Activated CD4-positive, alpha-beta T cell treated with anti-CD3 and anti-CD28 coated beads for 48 hours (primary cell): ENCODE data around the gene CDH23.

Source experiments
- DNase-seq: peaks from one replicate; pipeline ENCODE4 v3.0.0-alpha.2; 2020

Gene CDH23

DNA sequence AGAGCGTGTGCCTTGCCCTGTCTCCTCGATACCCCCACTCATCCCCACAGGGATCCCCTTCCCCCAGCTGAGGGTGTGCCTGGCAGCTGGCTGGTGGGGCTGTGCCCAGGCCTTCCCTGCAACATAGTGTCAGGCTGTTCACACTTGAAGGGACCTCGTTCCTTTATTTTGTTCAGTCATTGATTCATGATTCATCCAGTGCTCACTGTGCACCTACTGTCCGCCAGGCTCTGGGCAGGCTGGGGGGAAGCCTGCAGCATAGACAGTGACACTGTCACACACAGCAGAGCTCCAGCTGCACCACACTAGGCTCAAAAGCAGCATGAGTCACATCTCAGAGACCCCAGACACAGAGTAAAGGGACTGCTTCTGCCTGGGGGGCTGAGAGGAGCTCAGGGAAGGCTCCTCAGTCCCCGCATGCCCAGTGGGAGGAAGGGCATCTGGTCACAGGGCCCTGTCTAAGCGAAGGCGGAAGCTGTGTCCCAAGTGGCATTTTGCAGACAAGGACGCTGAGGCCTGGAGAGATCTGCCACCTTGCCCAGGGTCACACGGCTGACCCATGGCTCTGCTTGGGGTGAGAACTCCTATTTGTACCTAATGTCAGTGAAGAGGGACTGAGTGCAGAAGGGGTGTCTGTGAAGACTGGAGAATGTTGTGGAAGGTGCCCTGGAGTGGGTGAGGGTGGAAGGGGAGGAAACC is 27.9 kb downstream of the CDH23 start:
- no peak for DNase-seq

DNA sequence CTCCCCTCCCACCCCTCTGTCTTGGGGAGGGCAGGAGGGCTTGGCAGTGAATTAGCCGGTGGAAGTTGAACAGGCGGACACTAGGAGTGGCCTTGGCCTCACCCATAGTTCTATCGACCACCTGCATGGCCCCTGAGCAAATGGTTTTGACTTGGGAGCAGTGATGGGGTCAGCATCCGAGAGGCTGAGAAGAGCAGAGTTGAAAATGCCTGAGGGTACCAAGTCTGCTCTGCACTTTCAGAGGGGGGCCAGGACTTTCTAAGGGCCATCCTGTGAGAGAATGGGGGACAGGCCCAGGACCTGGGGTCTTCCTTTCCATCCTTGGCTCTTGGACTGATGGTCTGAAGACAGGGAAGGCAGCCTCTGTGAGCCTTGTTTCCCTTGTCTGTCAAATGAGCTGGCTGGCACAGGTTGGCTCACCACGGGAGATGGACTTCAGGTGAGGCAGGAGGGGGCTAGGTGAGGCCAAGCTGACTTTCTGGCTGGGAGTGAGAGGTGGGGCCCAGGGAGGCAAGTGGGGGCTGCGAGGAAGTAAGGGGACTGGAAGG is 29.4 kb downstream of the CDH23 start:
- DNase-seq, result no peak

DNA sequence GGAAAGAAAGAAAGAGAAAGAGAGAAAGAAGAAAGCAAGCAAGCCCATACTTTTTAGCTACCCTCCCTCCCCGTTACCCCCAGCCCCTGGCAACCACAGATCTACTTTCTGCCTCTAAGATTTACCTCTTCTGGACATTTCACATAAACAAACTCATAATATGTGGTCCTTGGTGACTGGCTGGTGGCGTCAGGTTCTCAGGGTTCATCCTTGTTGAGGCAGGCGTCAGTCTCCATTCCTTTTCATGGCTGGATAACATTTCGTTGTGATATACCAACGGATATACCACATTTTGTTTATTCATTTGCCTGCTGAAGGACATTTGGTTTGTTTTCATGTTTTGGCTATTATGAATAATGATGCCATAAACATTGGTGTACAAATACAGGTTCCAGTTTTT is 30.5 kb downstream of the CDH23 start:
- DNase-seq, result no peak

DNA sequence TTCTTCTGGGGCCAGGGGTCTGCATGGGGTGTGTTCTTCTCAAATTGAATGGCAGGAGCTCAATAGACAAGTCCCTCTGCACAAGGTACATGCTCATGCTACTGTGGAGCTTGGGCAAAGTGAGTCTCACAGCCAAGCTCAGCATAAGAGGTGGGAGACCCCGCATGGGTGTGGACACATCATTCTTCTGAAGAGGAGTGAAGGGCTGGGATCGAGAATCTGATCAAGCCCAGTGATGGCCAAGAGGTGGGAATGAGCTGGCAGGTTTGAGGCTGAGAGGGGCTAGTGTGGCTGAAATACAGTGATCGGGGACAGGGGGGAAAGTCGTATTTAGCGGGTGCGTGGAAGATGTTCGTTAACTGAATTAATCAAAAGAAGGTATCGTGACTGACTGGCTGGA is 32.6 kb downstream of the CDH23 start:
- DNase-seq, result no peak

DNA sequence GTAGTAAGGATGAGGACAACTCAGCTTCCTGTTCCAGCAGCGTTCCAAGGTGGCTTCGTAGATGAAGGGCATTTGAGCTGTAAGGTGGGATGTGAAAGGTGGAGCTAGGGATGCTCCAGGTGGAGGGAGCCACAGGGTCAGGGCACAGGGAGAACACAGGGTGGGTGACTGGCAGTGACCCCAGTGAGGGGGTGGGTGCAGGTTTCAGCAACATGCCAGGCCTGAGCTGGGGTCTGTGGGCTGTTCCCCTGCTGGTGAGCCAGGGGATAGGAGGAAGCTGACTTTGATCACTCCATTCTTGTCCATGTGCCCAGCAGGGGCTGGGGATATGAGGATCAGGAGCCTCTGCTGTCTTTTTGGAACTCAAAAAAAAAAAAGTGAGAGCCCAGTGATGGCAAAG is 33.2 kb downstream of the CDH23 start:
- DNase-seq, result no peak

DNA sequence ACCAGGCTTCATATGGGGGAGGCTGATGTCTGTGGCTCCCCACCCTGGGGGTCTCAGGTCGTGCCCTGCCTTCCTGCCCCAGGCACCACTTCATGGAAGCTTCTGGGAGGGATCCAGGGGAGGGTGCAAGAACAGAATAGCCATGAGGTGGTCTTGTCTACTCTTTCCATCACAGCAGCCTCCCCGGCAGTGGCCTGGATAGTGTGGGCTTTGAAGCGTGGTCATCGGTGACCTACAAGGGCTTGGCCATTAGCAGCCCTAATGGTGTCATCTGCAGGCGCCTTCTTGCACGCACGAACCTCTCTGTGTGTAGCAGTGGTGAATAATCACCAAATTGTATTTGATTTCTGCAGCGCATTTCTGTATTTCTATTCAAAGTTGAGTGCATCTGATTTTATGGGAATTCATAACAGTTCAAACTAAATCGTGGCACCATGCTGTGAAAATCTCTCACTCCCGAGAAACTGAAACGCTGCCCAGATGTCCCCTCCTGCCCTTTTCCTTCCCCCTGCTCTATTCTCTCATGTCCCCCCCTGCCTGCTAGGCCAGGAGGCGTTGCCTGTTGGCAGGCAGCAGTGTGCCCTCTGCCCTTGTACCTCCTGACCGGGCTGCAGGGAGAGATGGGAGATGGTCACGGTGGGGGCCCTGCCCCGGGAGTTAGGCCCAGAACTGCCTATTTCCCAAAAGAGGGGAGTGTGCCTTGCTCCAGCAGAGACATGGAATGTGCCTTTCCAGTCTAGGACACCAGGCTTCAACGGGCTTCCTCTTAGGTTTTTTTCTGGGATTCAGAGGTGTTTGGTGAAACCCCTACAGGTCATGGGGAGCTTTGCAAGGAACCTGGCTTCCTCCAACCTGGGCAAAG is 34.8 kb downstream of the CDH23 start:
- DNase-seq, result no peak

DNA sequence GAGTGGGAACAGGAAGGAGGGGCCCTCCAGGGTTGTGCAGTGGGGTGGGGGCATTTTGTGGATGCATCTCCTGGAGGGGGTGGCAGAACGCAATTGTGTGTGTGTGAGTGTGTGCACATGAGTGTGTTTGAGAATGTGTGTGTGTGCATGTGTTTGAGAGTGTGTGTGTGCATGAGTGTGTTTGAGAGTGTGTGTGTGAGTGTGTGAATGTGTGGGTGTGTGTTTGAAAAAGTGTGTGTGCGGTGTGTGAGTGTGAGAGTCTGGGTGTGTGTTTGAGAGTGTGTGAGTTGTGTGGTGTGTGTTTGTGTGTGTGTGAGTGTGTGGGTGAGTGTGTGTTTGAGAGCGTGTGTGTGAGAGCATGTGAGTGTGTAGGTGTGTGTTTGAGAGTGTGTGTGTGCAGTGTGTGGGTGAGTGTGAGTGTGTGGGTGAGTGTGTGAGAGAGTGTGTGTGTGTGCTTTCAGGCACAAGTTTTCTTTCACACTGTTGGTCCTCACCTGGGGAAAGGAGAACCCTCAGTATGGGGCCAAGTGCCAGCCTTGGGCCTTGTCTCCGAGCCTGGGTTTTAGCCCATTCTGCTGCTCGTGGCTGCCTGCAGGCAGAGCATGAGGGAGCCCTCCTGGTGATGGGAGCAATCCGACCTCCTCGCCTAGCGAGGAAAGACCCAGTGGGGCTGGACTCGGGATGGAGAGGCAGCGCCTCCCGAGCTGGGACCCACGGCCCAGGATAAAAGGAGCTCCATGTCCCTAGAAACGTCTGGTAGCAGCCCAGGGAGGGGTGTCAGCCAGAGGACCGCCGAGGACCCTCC is 35.6 kb downstream of the CDH23 start:
- DNase-seq, result no peak

DNA sequence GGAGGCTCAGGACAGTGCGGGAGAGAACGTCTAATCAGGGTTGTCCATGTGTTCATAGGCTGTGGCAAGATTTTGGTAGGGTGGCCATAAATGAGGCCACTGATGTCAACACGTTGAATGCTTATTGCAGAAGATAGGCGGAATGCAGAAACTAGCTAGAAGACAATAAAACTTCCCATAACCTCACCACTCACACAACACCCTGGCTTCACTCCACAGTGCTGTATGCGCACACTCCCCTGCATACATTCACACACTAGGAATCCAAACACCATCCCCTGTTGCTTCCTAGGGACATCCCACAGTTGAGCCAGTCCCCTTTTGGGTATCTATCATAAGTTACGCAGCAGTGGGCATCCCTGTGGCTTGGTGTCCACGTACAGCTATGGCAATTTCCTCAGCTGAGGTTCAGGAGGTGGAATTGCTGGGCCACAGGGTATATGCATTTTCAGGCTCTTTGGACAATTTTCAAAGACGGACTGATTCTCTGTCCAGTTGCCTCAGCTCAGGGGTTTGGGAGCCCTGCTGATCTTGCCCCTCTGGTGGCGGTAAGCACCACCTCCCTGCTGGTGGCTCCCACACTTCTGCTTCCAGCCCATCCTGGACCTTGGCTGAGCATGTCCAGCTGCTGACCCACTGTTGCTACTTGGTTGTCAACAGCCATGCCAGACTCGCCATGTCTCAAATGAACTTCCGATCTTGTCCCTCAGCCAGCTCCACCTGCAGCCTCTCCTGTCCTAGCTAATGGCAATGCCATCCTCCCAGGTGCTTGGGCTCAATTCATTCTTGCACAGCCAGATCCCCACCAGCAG is 36.4 kb downstream of the CDH23 start:
- DNase-seq, result no peak

DNA sequence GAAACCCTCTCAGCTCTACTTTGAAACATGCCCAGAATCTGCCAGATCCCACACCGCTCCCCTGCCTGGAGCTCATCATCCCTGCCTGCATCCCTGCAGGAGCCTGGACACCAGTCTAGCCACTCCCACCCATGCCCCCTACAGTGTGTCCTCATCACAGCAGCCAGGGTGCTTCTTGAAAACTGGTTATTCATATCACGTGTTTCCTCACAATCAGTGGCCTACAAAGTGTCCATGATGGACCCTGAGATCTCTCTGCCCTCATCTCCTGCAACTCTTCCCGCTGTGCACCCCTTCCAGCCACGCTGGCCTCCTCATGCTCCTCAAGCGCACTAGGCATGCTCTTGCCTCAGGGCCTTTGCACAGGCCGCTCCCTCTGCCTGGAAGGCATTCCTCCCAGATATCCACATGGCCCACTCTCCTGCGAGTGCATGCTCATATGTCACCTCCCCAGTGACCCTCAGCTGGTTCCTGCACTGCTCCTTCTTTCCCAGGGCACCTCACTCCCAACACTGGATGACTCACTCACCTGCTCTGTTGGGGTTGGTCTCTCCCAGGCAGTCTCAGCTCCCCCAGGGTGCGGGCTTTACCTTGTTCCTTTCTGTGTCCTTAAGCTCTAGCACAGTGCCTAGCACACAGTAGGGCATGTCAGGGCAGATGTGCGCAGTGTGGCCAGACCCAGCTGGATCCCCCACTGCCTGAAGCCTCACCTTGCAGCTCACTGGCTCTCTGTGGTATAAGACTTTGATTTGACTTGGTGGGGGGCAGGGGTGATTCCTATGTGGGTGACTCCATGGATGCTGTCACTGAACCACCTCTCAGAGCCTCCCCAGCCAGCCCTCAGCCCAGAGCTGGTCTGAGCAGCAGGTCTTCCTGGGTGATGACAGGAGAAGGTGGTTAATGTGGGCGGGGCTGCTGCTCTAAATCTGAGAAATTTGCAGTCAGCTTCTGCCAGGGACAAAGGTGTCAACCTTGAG is 37.3 kb downstream of the CDH23 start:
- DNase-seq, result peak; percentile 24

DNA sequence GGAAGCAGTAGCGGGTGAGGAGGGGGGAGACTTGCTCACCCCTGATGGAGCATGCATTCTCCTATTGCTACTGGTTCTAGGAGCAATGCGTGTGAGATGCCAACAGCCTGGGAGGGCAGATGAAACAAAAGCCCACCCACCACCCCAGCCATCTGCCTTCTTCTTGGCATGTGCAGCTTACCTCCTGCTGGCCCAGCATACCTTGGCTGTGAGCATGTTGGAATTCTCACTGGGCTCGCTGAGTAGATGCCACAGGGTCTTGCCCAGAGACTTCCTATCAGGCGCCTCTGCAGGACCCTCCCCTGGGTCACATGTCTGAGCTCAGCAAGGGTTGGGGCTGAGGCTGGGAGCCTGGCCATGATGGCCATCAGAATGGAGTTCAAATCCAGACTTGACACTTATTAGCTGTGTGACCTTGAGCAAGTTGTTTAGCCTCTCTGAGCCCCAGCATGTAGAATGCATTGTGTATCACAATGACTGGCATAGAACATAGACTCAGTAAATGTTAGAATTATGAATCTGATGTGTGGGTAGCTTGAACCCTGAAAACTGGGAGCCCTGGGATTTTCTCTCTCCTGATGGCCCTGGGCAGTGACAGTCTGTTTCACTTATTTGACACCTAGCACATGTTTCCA is 38.2 kb downstream of the CDH23 start:
- DNase-seq, result no peak

DNA sequence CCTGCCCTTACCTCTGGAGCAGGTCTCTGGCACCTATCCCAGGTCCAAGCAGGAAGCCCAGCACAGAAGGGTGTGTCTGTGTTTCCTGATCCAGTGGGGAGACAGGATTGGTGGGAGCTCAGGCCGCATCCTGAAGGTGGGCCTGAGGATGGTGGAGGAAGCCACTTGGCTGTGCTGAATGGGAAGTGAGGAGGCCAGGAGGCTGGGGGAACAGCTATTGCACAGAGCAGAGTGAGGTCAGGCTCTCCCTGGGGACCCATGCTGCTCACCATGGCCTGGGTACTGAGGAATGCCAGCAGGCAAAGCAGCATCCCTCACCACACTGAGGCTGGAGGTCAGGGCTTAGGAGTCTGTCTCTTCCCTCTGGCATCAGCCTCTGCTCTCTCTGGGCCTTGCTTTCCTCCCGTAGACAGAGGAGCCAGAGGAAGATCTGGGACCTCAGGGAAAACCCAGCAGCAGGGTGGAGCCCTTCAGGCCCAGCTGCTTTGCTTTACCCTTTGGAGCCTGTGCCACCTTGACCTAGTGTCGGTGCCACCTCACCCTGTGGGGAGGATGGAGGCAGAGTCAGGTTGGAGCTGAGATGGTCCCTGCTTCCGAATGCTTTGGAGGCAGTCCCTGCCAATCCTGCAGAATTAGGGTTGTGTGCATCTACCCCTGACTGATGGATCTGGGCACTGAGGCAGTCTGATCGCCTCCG is 39.0 kb downstream of the CDH23 start:
- DNase-seq, result no peak

DNA sequence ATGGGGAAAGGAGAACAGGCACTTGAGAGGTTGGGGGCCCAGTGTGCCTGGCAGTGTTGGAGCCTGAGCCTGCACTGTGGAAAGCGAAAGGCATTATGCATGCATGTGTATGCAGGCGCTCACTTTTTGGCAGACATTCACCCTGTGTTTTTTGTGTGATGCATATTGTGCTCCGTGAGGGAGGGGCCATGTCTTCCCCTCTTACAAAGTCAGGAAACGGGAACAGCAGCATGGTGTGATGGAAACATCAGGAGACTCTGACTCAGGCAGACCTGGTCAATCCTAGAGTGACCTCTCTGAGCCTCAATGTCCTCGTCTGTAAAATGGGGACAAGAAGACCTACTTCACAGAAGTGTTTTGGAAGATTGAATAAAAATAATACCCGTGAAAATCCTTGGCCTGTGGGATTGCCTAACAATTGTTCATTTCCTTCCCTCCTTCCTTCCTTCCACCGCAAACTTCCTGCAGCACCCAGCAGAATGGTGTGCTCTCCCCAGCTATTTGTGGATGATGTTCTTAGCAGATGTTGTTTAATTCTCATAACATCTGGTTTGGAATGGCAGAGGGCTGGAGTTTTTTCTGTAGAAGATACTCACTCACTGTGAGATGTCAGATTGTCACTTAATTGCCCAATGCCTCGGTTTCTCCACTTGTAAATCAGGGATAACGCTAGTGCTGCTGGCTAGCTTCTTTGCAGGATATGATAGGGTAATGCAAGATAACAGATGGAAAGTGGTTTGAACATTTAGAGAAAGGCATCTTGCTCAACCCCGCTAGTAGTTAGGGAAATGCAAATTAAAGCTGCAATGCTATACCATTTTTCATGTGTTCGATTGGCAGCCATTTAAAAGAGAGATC is 39.8 kb downstream of the CDH23 start:
- DNase-seq, result no peak

DNA sequence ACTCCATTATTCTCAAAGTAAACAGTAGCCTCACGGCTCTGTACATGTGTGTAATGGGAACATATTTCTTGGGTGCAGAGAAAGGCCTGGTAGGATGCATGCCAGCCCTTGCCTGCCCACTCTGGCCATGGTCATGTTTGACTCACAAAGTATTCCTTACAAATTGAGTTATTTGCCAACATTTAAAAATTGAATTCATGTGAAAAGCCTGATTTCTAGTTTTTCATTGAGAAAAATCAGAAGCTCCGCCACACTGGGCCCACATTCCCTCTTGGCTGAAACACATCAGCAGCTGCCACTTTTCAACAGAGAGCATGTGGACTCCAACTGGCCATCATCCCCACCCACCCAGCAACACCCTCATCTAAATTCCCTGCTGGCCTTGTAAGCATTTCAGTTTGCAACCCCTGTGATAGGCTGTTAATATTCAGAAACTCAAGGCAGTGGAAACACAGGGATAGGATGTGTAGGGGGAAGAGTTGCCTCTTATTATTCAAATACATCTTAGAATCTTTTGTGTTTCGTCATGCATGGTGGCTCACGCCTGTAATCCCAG is 40.9 kb downstream of the CDH23 start:
- no peak for DNase-seq

DNA sequence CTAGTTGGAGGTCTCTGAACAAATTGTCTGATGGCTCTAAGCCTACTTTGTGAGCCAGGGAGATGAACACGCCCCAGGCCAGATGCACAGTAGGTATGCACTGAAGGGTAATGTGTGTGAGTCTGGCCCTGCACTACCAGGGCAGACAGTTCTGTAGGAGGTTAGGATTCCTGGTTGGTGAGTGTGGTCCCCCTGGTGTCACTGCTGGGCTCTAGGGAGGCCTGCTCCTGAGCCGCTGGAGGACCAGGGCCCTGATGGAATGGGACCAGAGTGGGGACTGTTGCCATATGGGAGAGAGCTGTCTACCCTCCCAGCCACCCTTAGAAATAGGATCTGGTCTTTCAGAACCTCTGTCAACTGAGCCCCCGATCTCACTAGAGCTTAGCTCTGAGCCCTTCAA is 42.0 kb downstream of the CDH23 start:
- DNase-seq, result no peak

DNA sequence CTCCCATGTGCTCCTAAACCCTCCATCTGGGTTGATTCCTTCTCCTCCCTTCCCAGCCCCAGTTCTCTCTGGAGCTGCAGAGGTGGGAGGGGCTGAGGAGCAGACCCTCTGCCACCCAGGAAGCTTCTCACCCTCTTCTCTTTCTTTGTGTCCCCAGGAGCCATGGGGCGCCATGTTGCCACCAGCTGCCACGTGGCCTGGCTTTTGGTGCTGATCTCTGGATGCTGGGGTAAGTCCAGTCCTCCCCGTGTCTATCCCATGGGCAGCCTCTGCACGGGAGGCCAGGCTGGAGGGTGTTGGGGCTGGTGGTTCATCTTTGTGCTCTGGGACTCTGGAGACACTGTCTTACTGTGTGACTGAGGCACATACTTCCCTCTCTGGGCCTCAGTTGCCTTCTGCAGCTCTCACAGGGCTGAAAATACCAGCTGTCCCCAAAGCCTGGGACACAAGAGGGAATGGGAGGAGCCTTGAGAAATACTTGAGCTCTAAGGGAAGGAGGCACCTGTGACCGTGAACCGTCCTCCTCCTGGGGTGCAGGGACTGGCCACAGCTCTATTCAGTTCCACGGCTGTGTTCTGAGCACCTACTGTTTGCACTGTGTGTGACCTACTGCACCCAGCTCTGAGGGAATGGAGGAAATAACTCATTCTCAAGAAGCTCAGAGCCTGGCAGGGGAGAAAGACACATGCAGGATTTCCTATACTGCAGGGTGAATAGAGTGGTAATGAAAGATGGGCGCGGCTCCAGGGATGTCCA is 43.1 kb downstream of the CDH23 start:
- no peak for DNase-seq

DNA sequence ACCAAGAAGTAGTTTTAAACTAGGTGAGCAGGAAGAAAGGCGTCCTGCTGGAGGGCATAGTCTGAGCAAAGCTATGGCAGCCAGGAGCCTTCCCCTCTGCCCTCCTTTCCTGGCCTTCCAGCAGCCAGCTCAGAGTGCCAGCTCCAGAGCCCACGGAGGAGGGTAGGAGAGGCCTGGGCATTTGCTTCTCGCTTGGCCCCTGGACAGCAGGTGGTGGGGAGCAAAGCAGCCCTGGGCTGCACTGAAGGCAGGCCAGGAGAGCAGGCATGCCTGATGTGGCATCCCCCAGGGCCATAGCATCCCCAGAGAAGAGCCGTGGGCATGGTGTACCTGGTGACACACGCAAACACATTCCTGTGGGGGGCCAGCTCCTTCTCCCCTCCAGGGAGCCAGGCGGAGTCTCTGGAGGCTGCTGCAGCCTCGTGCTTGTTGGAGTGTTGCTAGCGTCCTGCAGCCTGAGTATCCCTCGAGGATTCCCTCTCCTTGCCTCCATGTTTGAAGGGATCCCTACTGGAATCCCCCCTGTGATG is 43.9 kb downstream of the CDH23 start:
- no peak for DNase-seq

DNA sequence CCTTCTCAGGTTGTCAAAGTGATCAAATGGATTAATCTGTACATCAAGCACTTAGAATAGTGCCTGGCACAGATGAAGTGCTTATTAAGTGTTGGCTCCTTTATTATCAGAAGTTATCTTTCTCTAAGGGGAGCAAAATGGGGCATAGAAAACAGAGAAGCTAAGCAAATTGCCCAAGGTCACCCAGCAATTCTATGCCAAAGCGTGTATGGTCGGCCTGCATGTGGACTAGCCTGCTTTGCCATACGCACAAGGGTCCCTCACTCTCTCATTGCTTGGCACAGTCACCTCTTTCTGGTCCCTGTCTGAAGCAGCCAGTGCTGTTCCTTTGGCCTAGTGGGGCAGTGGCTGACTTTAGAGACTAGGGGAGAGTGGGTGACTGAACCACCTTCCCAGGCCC is 45.3 kb downstream of the CDH23 start:
- no peak for DNase-seq
